ENCODE data around the gene C1QTNF3.

DNA sequence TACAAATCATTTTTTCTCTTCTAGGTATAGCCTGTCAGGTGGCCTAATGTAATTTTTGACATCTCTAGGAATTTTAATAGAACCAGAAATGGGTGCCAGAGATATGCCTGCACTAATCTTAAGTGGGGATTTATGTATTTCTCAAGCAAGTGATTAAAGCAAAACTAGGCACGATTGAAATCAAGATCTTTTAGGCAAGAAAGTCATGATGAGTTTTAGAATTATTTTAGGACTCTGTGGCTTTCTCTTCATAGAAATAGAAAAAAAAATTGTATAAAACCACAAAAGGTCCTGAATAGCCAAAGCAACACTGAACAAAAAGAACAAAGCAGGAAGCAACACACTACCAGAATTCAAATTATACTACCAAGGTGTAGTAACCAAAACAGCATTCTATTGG, 34.2 kb downstream of the C1QTNF3 start:
- no peak for TF ChIP-seq CTCF (IDR thresholded peaks at IDR 0.05 in 8 of 11, conservative IDR thresholded peaks at IDR 0.05 in 3 of 11)
- TF ChIP-seq POLR2AphosphoS5 (IDR thresholded peaks at IDR 0.05) = no peak
